G401 (cell line): ENCODE data around the gene NECTIN3. TPM values are rescaled to one million over a fixed set of nuclear protein-coding genes. Genes with fewer than 3 reads are reported as not detected.

Experiments used
- DNase-seq: peaks from one replicate; pipeline ENCODE4 v3.0.0-alpha.2; 2015; ENCODE audit warnings: low spot score
- in situ Hi-C: cut with HindIII; loops from 2 replicates; pipeline ENCODE4 v1.10.0; 2016; ENCODE audit warnings: low sequenced_read_pairs, mixed read lengths
- total RNA-seq: library from RNA; depleted of rRNA; stranded (reverse); fragments of >200 nt; shearing (Covaris generic); gene quantifications from 2 replicates; pipeline ENCODE4 v1.2.3, GENCODE V29; 2014

Gene NECTIN3
- total RNA-seq, 1 experiment from 2014 or later, result not detected

GRCh38 chr3:111077369-111077768 lies 5.8 kb downstream of the NECTIN3 start:
- no peak for DNase-seq
- in situ Hi-C loops, result no loop called here

GRCh38 chr3:111080413-111080812 lies 8.8 kb downstream of the NECTIN3 start:
- in situ Hi-C loops, result no loop called here

GRCh38 chr3:111081008-111081545 lies 9.5 kb downstream of the NECTIN3 start:
- no peak for DNase-seq
- in situ Hi-C loops, result no loop called here

More at GRCh38 chr3:111080413-111080812, 8.8 kb downstream of the NECTIN3 start:
- DNase-seq, result no peak

- DNase-seq, result no peak
- in situ Hi-C loops, result no loop called here
These were observed 13.3 kb downstream of the NECTIN3 start for GRCh38 chr3:111084911-111085310.

GRCh38 chr3:111087924-111088469 lies 16.4 kb downstream of the NECTIN3 start:
- in situ Hi-C loops, result no loop called here
- no peak for DNase-seq

GRCh38 chr3:111096487-111097209 lies 25.0 kb downstream of the NECTIN3 start:
- in situ Hi-C loops, result no loop called here

GRCh38 chr3:111103807-111104206 lies 32.2 kb downstream of the NECTIN3 start:
- in situ Hi-C loops, result no loop called here
- no peak for DNase-seq

More at GRCh38 chr3:111096487-111097209, 25.0 kb downstream of the NECTIN3 start:
- DNase-seq, result no peak

- no peak for DNase-seq
- in situ Hi-C loops, result no loop called here
These were observed 35.5 kb downstream of the NECTIN3 start for GRCh38 chr3:111106993-111107661.

GRCh38 chr3:111107662-111108035 lies 36.0 kb downstream of the NECTIN3 start:
- no peak for DNase-seq
- in situ Hi-C loops, result no loop called here

- no peak for DNase-seq
- in situ Hi-C loops, result no loop called here
These were observed 41.3 kb downstream of the NECTIN3 start for GRCh38 chr3:111112913-111113312.

- no peak for DNase-seq
- in situ Hi-C loops, result no loop called here
These were observed 57.3 kb downstream of the NECTIN3 start for GRCh38 chr3:111128884-111129283.

GRCh38 chr3:111130827-111131226 lies 59.2 kb downstream of the NECTIN3 start:
- in situ Hi-C loops, result no loop called here
- DNase-seq, result no peak

GRCh38 chr3:111134302-111134701 lies 62.7 kb downstream of the NECTIN3 start:
- no peak for DNase-seq
- in situ Hi-C loops, result no loop called here

- in situ Hi-C loops, result no loop called here
- no peak for DNase-seq
These were observed 79.8 kb downstream of the NECTIN3 start for GRCh38 chr3:111151438-111151837.

- DNase-seq, result no peak
- in situ Hi-C loops, result no loop called here
These were observed 80.9 kb downstream of the NECTIN3 start for GRCh38 chr3:111152496-111152895.

GRCh38 chr3:111156517-111156916 lies 84.9 kb downstream of the NECTIN3 start:
- no peak for DNase-seq
- in situ Hi-C loops, result no loop called here

GRCh38 chr3:111159391-111159790 lies 87.8 kb downstream of the NECTIN3 start:
- no peak for DNase-seq
- in situ Hi-C loops, result no loop called here

- DNase-seq, result no peak
- in situ Hi-C loops, result no loop called here
These were observed 93.0 kb downstream of the NECTIN3 start for GRCh38 chr3:111164621-111165020.

GRCh38 chr3:111165411-111165810 lies 93.8 kb downstream of the NECTIN3 start:
- no peak for DNase-seq
- in situ Hi-C loops, result no loop called here

GRCh38 chr3:111173328-111173900 lies 101.8 kb downstream of the NECTIN3 start:
- in situ Hi-C loops, result no loop called here
- DNase-seq, result no peak
